Purkinje cell (primary cell): ENCODE data around the gene PPIL6. TPM values are rescaled to one million over a fixed set of nuclear protein-coding genes. Genes with fewer than 3 reads are reported as not detected.

ENCODE experiments used
- polyA plus RNA-seq: library from polyadenylated mRNA; unstranded; fragments of >200 nt; fragmentation: Nextera tagmentation; gene quantifications from 2 replicates; pipeline ENCODE4 v1.2.1, GENCODE V29; 2014

The PPIL6 gene
- polyA plus RNA-seq: 16.7 and 18.1 TPM in 2 replicates

DNA sequence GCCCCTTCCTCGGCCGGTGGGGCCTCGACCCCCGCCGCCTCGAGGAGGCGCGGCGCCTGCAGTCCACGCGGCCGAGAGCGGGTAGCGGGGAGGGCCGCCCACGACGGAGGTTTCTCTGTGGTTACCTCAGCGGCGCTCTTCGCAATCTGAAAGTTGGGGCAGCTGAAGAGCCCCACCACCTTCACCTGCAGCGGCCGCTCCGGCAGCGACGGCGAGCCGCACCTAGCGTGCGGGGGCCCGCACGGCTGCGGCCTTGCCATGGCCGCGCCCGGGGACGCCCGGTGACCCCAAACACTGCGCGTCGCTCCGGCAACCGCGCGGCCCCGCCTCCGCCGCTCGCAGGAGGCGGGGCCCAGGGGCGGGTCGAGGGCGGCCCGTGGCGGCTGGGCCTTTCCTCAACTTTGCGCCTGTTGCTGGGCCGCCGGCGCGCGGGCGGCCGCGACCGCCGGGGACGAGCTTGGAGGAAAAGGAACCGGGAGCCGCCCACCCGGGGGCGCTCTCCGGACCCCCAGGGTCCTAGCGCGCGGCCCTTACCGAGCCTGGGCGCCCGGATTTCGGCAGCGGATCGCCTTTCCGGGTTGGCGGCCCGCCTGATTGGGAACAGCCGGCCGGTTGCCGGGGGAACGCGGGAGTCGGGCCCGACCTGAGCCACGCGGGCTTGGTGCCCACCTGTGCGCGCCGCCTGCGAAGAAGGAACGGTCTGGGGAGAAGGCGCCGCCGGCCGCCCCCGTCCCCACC lies at the start of gene PPIL6, which contains the start of gene SMPD2:
PPIL6 (minus strand) TSS at position 298 of the 738 bp plus-strand sequence; CDS start at position 260, 38 bp downstream.
SMPD2 (plus strand) TSS at position 394 of the 738 bp plus-strand sequence. CDS start 398 bp downstream, outside the sequence.

DNA sequence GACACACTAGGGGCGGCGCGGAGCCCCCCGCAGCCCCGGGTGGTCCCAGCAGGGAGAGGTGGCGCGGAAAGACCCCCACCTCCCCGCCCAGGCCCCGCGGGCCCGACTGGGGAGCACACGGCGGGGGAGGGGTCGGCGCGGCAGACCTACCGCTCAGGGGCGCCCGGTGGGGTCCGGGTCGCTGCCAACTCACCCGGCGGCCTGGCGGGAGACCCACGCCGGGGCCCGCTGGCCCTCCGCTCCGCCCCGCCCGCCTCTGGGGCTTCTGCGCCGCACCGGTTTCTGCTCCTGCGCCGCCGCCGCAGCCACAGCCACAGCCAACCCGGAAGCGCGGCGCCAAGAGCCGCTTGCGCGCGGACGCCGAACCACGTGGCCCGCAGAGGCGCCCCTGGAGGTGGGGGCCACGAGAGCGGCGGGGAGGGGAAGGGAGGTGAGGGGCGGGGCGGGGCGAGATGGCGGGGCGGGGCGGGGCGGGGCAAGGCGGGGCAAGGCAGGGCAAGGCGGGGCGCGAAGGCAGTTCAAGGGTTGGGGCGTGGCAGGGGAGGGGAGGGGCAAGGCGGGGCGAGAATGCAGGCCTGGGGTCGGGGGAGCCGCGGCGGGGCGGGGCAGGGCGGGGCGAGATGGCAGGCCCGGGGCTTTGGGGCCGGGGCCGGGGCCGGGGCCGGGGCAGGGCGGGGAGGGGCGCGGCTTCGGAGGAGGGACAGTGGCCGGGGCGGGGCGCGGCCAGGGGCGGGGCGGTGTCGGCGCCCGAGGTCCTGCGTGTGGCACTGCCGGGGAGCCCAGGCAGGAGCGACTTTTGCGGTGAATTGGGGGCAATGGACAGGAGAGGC lies 42.7 kb upstream of the PPIL6 start, which contains the start of gene ZBTB24:
ZBTB24 (minus strand) TSS at position 315 of the 830 bp plus-strand sequence. CDS start 1,193 bp downstream, outside the sequence.

DNA sequence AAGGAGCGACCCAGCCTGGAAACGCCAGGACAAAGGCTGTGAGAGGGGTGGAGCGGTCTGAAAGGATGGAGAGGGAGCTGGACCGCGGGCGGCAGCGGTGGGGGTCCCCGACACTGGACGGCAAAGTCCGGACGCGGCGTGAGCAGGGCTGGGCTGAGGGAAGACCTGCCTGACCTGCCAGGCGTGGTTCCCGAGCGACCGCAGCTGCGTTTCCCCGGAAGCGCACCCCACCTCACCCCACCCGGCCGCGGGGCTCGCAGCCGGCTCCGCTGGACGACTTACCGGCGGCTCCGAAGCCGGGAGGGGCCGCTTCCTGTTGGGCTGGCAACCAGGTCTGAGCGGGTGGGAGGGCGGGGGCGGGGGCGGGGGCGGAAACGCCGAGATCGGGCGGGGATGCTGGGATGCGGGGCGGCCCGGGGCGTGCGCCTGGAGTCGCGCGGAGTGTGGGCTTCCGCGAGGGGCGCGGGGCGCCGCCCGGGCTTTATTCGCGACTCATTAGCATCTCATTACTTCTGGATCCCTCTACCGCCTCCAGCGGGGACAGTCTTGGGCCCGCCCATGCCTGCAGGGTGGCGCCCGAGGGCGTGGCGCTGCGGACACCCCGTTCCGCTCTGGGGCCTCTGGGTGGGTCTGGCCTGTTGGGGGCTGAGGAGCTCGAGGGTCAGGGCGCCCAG lies 15.1 kb upstream of the PPIL6 start, which contains the start of gene MICAL1:
MICAL1 (minus strand) TSS at position 336 of the 674 bp plus-strand sequence. CDS start 1,576 bp downstream, outside the sequence.

DNA sequence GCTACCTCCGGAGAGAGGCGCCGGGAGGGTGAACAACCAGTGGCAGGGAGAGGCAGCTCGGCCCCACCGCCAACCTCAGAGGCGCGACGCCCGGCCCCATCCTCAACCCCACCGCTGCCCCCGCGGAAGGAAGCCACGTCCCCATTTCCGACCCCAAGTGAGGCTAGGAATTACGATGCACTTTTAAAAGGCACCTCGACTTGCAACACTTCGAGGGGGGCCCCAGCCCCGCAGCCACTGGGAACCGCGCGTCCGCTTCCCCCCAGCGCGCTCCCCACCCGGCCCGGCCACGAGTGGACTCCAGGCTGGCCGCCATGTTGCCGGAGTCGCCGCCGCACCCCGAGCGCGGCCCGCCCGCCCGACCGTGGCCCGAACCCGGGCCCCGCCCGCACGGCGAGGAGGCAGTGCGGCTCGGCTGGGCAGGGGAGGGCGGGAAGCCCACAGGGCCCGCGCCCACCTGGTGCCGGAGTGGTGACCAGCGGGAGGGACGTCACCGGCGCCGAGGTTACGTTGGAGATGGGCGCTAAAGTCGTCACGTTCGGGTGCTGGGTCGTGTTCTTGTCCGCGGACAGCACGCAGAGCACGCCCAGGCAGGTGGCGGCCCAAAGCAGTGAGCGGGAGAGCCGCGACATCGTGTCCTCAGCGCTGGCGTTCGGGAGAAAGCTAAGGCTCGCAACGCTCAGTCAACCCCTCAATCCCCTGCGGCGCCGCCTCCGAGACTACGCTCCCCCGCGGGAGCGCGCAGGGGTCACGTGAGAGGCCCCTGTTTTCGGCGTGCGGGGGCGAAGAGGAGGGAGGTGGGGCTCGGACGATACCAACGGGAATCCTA lies 58.5 kb downstream of the PPIL6 start, which contains the start of gene CD164:
CD164 (minus strand) TSS at position 721 of the 829 bp plus-strand sequence; CDS start at position 632, 89 bp downstream.

Other genes starting within 250 kb of the PPIL6 start
- 51.9 and 67.9 TPM in 2 replicates for gene CD164, start 58.2 kb downstream of the PPIL6 start, polyA plus RNA-seq
- 0.34 and 0.58 TPM in 2 replicates for gene SMPD2, start 96 bp upstream of the PPIL6 start, polyA plus RNA-seq
- 0.23 and 1.7 TPM in 2 replicates for gene MICAL1, start 15.1 kb upstream of the PPIL6 start, polyA plus RNA-seq
- 1.2 and 2.9 TPM in 2 replicates for gene ZBTB24, start 42.6 kb upstream of the PPIL6 start, polyA plus RNA-seq